VCaP (cell line): ENCODE results near the gene XYLT1.

Experiments used
- H3K27ac ChIP-seq: fragments of 450-650 bp; 2 replicates; pipeline ENCODE4 v1.5.1; 2017
- TF ChIP-seq, protein P1 (sequence below): fragments of 450-650 bp; conservative IDR thresholded peaks from 2 replicates; pipeline ENCODE4 v1.5.1; 2017; ENCODE audit warnings: mild to moderate bottlenecking, moderate library complexity

The XYLT1 gene

DNA sequence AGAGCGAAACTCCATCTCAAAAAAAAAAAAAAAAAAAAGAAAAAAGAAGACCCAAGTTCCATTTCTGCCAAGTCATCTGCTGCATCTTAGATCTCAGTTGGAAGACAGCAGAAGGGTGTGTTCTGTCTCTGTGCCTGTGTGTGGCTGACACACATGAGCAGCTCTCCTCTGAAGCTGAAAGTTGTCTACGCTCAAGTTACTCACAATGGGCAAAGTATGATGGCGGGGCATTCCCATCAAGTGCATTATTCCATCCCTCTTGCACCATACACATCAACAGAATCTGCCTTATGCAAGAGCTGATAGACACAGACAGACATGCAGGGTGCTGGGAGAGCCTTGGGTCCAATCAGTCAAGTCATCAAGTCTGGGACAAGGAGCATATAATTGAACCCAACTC is 402.2 kb downstream of the XYLT1 start:
- no peak overlapping the region for H3K27ac ChIP-seq
- TF ChIP-seq, protein P1, sequence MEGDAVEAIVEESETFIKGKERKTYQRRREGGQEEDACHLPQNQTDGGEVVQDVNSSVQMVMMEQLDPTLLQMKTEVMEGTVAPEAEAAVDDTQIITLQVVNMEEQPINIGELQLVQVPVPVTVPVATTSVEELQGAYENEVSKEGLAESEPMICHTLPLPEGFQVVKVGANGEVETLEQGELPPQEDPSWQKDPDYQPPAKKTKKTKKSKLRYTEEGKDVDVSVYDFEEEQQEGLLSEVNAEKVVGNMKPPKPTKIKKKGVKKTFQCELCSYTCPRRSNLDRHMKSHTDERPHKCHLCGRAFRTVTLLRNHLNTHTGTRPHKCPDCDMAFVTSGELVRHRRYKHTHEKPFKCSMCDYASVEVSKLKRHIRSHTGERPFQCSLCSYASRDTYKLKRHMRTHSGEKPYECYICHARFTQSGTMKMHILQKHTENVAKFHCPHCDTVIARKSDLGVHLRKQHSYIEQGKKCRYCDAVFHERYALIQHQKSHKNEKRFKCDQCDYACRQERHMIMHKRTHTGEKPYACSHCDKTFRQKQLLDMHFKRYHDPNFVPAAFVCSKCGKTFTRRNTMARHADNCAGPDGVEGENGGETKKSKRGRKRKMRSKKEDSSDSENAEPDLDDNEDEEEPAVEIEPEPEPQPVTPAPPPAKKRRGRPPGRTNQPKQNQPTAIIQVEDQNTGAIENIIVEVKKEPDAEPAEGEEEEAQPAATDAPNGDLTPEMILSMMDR: no peak

DNA sequence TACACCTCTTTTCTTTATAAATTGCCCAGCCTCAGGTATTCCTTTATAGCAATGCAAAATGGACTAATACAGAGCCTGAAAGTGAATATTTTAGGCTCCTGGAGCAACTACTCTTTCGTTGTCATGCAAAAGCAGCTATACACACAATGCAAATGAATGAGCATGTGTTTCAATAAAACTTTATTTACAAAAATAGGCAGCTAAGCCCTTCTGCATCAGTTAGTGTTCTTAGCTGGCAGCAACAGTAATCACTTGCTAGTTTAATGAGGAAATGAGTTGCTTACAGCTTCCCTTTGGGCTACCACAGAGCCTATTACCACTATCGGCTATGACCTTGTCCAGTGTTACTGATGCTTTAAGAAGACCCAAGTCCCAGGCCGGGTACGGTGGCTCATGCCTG is 402.9 kb downstream of the XYLT1 start:
- no peak overlapping the region for H3K27ac ChIP-seq
- TF ChIP-seq, protein P1: no peak

DNA sequence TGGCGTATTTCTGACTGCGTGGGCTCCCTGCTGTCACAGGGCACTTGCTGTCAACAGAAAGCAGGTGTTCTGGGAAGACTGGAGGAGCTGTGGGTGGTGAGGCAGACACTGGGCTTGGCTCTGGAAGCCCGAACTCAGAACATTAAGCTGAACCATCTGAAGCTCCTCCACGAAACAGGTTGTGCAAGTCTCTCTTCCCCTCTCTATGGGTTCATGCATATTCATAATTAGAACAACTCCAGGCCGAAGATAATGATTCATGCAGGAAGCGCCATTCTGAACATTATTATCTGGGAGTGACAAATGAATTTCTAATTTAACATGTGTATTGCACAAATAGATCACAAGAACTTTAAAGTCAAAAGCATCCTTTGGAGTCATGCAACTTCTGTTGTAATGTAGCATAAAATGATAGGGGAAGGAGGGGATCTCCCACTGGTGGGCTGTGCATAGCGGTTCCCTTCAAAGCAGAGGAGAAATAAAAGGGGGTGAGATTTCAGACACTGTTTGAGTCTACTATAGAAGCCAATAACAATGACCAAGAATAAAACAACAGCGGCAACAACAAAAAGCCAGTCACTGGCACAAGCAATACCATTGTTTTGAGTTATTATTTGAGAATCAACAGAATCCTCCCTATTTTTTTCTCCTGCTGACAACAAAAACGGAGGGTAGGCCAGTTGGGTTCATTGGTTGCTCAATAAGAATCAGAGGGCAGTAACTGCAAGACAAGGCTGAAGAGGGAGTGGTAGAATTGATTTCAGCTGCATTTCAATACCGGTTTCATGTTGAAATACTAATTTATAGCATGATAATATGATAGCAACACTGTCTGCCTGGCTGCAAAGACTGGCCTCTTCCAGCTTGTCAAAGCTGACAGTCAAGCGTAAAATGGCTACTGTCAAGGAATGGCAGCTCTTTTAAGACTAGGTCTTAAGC is 407.3 kb downstream of the XYLT1 start:
- TF ChIP-seq, protein P1: no peak

DNA sequence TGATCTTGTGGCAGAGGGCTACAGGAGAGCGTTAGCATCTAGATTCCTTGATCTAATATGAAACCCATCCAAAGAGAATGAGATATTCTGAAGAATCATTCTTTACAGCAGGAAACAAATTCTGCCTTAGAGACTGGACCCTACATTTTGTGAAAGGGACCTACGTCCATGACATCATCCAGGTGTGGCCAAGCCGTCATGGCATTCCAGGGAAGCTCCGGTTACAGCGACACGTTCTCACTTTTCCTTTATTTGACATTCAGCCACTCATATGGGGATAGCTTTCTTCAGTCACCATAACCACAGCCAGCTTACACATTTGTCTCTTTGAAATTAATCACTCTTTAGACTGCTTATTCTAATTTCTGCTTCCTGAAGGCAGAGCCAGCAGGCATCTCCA is 408.1 kb downstream of the XYLT1 start:
- TF ChIP-seq, protein P1: no peak
- H3K27ac ChIP-seq: no peak overlapping the region

More for the DNA sequence above, 407.3 kb downstream of the XYLT1 start:
- H3K27ac ChIP-seq: no peak overlapping the region

DNA sequence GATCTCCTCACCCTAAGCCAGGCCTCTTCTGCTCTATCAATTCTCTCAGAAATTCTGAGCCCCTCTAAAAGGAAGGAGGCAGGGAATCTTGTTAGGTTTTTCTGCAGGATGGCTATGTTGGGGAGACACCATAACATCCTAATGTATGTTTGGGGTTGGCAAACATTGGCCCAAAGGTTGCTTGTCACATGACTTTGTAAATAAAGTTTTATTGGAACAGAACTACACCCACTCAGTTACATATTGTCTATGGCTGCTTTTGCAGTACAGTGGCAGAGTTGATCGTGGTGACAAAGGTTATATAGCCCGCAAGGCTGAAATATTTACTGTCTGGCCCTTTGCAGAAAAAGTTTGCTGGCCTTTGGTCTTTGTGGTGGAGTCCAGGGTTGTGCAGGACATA is 409.4 kb downstream of the XYLT1 start:
- TF ChIP-seq, protein P1: no peak

DNA sequence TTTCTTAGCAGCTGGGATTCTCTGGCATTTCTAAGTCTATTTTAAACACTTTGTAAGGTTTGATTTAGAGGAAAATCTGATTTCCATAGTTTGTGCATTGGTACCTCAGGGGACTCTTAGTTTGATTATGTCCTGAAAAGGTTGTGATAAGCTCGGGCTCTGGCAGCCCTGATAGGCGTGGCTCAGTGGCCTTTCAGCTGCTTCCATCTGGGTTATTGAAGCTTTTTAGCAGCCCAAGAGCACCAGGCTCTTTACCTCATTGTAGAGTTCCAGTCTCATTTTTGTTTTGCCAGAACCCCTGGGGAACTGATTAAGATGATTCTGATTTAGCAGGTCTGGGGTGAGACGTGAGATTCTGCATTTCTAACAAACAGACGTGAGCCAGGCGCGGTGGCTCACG is 412.3 kb downstream of the XYLT1 start:
- TF ChIP-seq, protein P1: no peak
- H3K27ac ChIP-seq: no peak overlapping the region

More for the DNA sequence above, 409.4 kb downstream of the XYLT1 start:
- H3K27ac ChIP-seq: no peak overlapping the region

DNA sequence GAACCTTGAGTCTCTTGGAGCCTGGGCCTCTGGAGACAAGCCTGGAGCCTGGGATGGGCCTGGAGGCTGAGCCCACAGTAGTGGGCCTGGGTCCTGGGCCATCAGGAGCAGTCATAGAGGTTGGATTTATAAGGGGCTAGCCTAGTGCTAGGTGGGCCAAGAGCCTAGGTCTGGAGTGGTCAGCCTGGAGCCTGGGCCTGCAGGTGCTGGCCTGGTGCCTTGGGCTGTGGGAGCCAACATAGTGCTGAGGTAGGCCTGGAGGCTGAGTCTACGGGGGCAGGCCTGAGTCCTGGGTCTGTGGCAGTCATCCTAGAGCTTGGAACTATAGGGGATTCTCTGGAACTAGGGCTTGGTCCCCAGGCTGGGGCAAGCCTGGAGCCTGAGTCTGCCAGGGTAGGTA is 414.1 kb downstream of the XYLT1 start:
- no peak overlapping the region for H3K27ac ChIP-seq
- TF ChIP-seq, protein P1: no peak
